ENCODE data around the gene SERPINI2. TPM values are rescaled to one million over a fixed set of nuclear protein-coding genes. Genes with fewer than 3 reads are reported as not detected.

SERPINI2 gene
- polyA plus RNA-seq, result under 1 TPM; 0.20 to 0.71 TPM

DNA sequence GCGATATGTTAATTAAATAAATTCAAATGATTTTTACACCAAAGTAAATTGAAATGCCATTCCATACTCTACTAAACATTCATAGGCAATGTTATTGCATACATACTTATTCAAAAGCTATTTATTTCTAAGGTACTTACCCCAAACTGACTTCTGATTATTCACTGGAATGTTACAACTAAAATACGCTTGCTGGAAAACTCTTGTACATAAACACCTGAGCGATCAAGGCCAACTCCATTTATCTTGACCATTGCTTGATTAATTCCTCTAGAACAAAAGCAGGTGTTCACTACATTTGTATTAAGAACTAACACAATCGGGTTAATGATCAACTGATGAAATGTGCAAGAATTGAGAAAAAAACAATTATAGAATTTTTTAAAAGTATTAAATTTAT, at the start of gene SERPINI2:
Gene SERPINI2 (minus strand): TSS at position 180 of the 400 bp plus-strand sequence. CDS start 2,208 bp downstream, outside the sequence.
- Histone ChIP-seq H3K27ac (ENCODE audit: low read depth in 2 of 2, low read length in 1 of 2) (no peak within 1 kb of the TSS), H3K4me1 (ENCODE audit: control insufficient read depth in 2 of 2, insufficient read depth in 2 of 2, low read length in 1 of 2) (no peaks in the 10 kb centered on the region), H3K36me3 (ENCODE audit: control insufficient read depth in 2 of 2, insufficient read depth in 2 of 2, low read length in 1 of 2) (no peaks in the 10 kb centered on the region), H3K4me3 (ENCODE audit: low read depth in 1 of 2, low read length in 2 of 2) (no peak within 1 kb of the TSS), H3K27me3 (ENCODE audit: control insufficient read depth in 1 of 2, insufficient read depth in 2 of 2, low read length in 2 of 2) (no peaks in the 10 kb centered on the region), H3K9me3 (ENCODE audit: control insufficient read depth in 2 of 2, insufficient read depth in 1 of 2, low read depth in 1 of 2, low read length in 1 of 2) (no peaks in the 10 kb centered on the region)
- WGBS, 2 donors, result 60 to 74% methylated on average over 4 of the region's 4 CpGs

DNA sequence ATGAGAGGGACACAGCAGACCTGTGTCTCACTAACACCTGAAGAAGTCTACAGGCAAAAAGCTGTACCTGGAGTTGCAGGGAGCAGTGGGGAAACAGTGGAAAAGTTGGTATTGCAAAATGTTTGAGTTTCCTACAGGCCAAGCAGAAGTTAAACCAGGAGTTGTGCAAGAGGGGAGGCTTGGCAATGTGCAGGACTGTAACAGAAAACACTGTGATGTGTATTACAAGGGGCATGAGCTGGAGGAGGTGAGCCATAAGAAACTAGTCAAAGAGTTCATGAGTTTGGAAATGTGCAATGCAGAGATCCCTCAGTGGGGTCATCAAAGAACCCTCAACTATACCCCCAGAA, 47.1 kb upstream of the SERPINI2 start:
- H3K27ac ChIP-seq (ENCODE audit: low read depth in 2 of 2, low read length in 1 of 2), result no peak overlapping the region
- H3K4me3 ChIP-seq (ENCODE audit: low read depth in 1 of 2, low read length in 2 of 2), result no peak overlapping the region
- H3K4me1 ChIP-seq (ENCODE audit: control insufficient read depth in 2 of 2, insufficient read depth in 2 of 2, low read length in 1 of 2), result no peaks in the 10 kb centered on the region
- no peaks in the 10 kb centered on the region for H3K9me3 ChIP-seq (ENCODE audit: control insufficient read depth in 2 of 2, insufficient read depth in 1 of 2, low read depth in 1 of 2, low read length in 1 of 2)
- H3K27me3 ChIP-seq (ENCODE audit: control insufficient read depth in 1 of 2, insufficient read depth in 2 of 2, low read length in 2 of 2), result no peaks in the 10 kb centered on the region
- H3K36me3 ChIP-seq (ENCODE audit: control insufficient read depth in 2 of 2, insufficient read depth in 2 of 2, low read length in 1 of 2), result no peaks in the 10 kb centered on the region

GRCh38 chr3:167520266-167521005, 46.6 kb upstream of the SERPINI2 start:
- 64 to 69% methylated on average over 2 of the region's 2 CpGs for WGBS, 2 donors
- no peaks in the 10 kb centered on the region for H3K27me3 ChIP-seq (ENCODE audit: control insufficient read depth in 1 of 2, insufficient read depth in 2 of 2, low read length in 2 of 2)
- H3K4me3 ChIP-seq (ENCODE audit: low read depth in 1 of 2, low read length in 2 of 2), result no peak overlapping the region
- H3K27ac ChIP-seq (ENCODE audit: low read depth in 2 of 2, low read length in 1 of 2), result no peak overlapping the region
- H3K4me1 ChIP-seq (ENCODE audit: control insufficient read depth in 2 of 2, insufficient read depth in 2 of 2, low read length in 1 of 2), result no peaks in the 10 kb centered on the region
- no peaks in the 10 kb centered on the region for H3K36me3 ChIP-seq (ENCODE audit: control insufficient read depth in 2 of 2, insufficient read depth in 2 of 2, low read length in 1 of 2)
- H3K9me3 ChIP-seq (ENCODE audit: control insufficient read depth in 2 of 2, insufficient read depth in 1 of 2, low read depth in 1 of 2, low read length in 1 of 2), result no peaks in the 10 kb centered on the region

GRCh38 chr3:167507954-167508353, 34.1 kb upstream of the SERPINI2 start:
- no peaks in the 10 kb centered on the region for H3K4me1 ChIP-seq (ENCODE audit: control insufficient read depth in 2 of 2, insufficient read depth in 2 of 2, low read length in 1 of 2)
- H3K9me3 ChIP-seq (ENCODE audit: control insufficient read depth in 2 of 2, insufficient read depth in 1 of 2, low read depth in 1 of 2, low read length in 1 of 2), result no peaks in the 10 kb centered on the region
- H3K27me3 ChIP-seq (ENCODE audit: control insufficient read depth in 1 of 2, insufficient read depth in 2 of 2, low read length in 2 of 2), result no peaks in the 10 kb centered on the region
- WGBS, 2 donors, result 97 to 100% methylated on average over 1 of the region's 1 CpG
- no peak overlapping the region for H3K4me3 ChIP-seq (ENCODE audit: low read depth in 1 of 2, low read length in 2 of 2)
- no peaks in the 10 kb centered on the region for H3K36me3 ChIP-seq (ENCODE audit: control insufficient read depth in 2 of 2, insufficient read depth in 2 of 2, low read length in 1 of 2)
- H3K27ac ChIP-seq (ENCODE audit: low read depth in 2 of 2, low read length in 1 of 2), result no peak overlapping the region

DNA sequence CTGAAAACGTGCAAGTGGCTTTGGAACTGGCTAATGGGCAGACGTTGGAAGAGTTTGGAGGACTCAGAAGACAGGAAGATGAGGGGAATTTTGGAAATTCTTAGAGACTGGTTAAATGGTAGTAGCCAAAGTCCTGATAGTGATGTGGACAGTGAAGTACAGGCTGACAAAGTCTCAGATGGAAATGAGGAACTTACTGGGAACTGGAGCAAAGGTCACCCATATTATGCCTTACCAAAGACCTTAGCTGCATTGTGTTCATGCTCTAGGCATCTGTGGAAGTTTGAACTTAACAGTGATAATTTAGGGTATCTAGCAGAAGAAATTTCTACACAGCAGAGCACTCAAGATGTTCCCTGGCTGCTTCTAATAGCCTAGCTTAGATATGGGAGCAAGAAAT, 28.6 kb upstream of the SERPINI2 start:
- 79 to 83% methylated on average over 2 of the region's 2 CpGs for WGBS, 2 donors
- Histone ChIP-seq H3K4me3 (ENCODE audit: low read depth in 1 of 2, low read length in 2 of 2) (no peak overlapping the region), H3K27ac (ENCODE audit: low read depth in 2 of 2, low read length in 1 of 2) (no peak overlapping the region), H3K27me3 (ENCODE audit: control insufficient read depth in 1 of 2, insufficient read depth in 2 of 2, low read length in 2 of 2) (no peaks in the 10 kb centered on the region), H3K9me3 (ENCODE audit: control insufficient read depth in 2 of 2, insufficient read depth in 1 of 2, low read depth in 1 of 2, low read length in 1 of 2) (no peaks in the 10 kb centered on the region), H3K36me3 (ENCODE audit: control insufficient read depth in 2 of 2, insufficient read depth in 2 of 2, low read length in 1 of 2) (no peaks in the 10 kb centered on the region), H3K4me1 (ENCODE audit: control insufficient read depth in 2 of 2, insufficient read depth in 2 of 2, low read length in 1 of 2) (no peaks in the 10 kb centered on the region)

DNA sequence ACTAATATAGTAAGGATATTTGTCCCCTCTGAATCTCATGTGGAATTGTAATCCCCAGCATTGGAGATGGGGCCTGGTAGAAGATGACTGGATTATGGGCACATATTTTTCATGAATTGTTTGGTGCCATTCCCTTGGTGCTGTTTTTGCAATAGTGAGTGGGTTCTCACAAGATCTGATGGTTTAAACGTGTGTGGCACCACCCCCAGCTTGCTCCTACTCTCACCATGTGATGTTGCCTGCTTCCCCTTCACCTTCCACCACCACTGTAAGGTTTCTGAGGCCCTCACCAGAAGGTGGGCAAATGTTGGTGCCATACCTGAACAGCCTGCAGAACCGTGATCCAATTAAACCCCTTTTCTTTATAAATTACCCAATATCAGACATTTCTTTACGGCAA, 28.1 kb upstream of the SERPINI2 start:
- H3K4me3 ChIP-seq (ENCODE audit: low read depth in 1 of 2, low read length in 2 of 2), result no peak overlapping the region
- no peaks in the 10 kb centered on the region for H3K9me3 ChIP-seq (ENCODE audit: control insufficient read depth in 2 of 2, insufficient read depth in 1 of 2, low read depth in 1 of 2, low read length in 1 of 2)
- H3K36me3 ChIP-seq (ENCODE audit: control insufficient read depth in 2 of 2, insufficient read depth in 2 of 2, low read length in 1 of 2), result no peaks in the 10 kb centered on the region
- H3K4me1 ChIP-seq (ENCODE audit: control insufficient read depth in 2 of 2, insufficient read depth in 2 of 2, low read length in 1 of 2), result no peaks in the 10 kb centered on the region
- H3K27ac ChIP-seq (ENCODE audit: low read depth in 2 of 2, low read length in 1 of 2), result no peak overlapping the region
- 84 to 87% methylated on average over 3 of the region's 3 CpGs for WGBS, 2 donors
- H3K27me3 ChIP-seq (ENCODE audit: control insufficient read depth in 1 of 2, insufficient read depth in 2 of 2, low read length in 2 of 2), result no peaks in the 10 kb centered on the region

- H3K4me1 ChIP-seq (ENCODE audit: control insufficient read depth in 2 of 2, insufficient read depth in 2 of 2, low read length in 1 of 2), result no peaks in the 10 kb centered on the region
- WGBS, 2 donors, result 96 to 97% methylated on average over 7 of the region's 7 CpGs
- no peaks in the 10 kb centered on the region for H3K36me3 ChIP-seq (ENCODE audit: control insufficient read depth in 2 of 2, insufficient read depth in 2 of 2, low read length in 1 of 2)
- H3K27ac ChIP-seq (ENCODE audit: low read depth in 2 of 2, low read length in 1 of 2), result no peak overlapping the region
- H3K27me3 ChIP-seq (ENCODE audit: control insufficient read depth in 1 of 2, insufficient read depth in 2 of 2, low read length in 2 of 2), result no peaks in the 10 kb centered on the region
- H3K4me3 ChIP-seq (ENCODE audit: low read depth in 1 of 2, low read length in 2 of 2), result no peak overlapping the region
- no peaks in the 10 kb centered on the region for H3K9me3 ChIP-seq (ENCODE audit: control insufficient read depth in 2 of 2, insufficient read depth in 1 of 2, low read depth in 1 of 2, low read length in 1 of 2)
Measured at GRCh38 chr3:167497903-167498302, 24.1 kb upstream of the SERPINI2 start.

- H3K9me3 ChIP-seq (ENCODE audit: control insufficient read depth in 2 of 2, insufficient read depth in 1 of 2, low read depth in 1 of 2, low read length in 1 of 2), result no peaks in the 10 kb centered on the region
- WGBS, 2 donors, result 71 to 77% methylated on average over 3 of the region's 3 CpGs
- H3K4me3 ChIP-seq (ENCODE audit: low read depth in 1 of 2, low read length in 2 of 2), result no peak overlapping the region
- no peaks in the 10 kb centered on the region for H3K36me3 ChIP-seq (ENCODE audit: control insufficient read depth in 2 of 2, insufficient read depth in 2 of 2, low read length in 1 of 2)
- H3K4me1 ChIP-seq (ENCODE audit: control insufficient read depth in 2 of 2, insufficient read depth in 2 of 2, low read length in 1 of 2), result no peaks in the 10 kb centered on the region
- no peaks in the 10 kb centered on the region for H3K27me3 ChIP-seq (ENCODE audit: control insufficient read depth in 1 of 2, insufficient read depth in 2 of 2, low read length in 2 of 2)
- no peak overlapping the region for H3K27ac ChIP-seq (ENCODE audit: low read depth in 2 of 2, low read length in 1 of 2)
Measured at GRCh38 chr3:167493244-167493643, 19.4 kb upstream of the SERPINI2 start.

- no peak overlapping the region for H3K27ac ChIP-seq (ENCODE audit: low read depth in 2 of 2, low read length in 1 of 2)
- H3K4me1 ChIP-seq (ENCODE audit: control insufficient read depth in 2 of 2, insufficient read depth in 2 of 2, low read length in 1 of 2), result no peaks in the 10 kb centered on the region
- no peaks in the 10 kb centered on the region for H3K27me3 ChIP-seq (ENCODE audit: control insufficient read depth in 1 of 2, insufficient read depth in 2 of 2, low read length in 2 of 2)
- H3K9me3 ChIP-seq (ENCODE audit: control insufficient read depth in 2 of 2, insufficient read depth in 1 of 2, low read depth in 1 of 2, low read length in 1 of 2), result no peaks in the 10 kb centered on the region
- H3K4me3 ChIP-seq (ENCODE audit: low read depth in 1 of 2, low read length in 2 of 2), result no peak overlapping the region
- no peaks in the 10 kb centered on the region for H3K36me3 ChIP-seq (ENCODE audit: control insufficient read depth in 2 of 2, insufficient read depth in 2 of 2, low read length in 1 of 2)
Measured at GRCh38 chr3:167491621-167492020, 17.8 kb upstream of the SERPINI2 start.

DNA sequence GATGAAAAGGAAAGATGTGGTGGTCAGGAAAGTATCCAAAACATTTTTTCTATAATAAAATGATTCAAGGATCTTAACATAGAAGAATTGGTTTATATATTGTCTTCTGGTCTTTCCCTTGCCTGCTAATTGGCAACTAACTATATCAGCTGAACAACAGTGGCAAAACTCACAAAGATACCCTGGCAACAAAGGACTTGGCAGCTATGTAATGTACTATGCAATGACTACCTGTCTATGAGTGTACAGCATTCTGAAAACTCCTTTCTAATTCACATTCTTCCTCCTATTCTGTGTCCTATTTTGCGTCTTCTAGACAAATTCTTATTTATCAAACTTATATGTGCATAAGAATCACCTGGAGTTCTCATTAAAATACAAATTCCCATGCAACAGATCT, 15.7 kb upstream of the SERPINI2 start:
- no peaks in the 10 kb centered on the region for H3K9me3 ChIP-seq (ENCODE audit: control insufficient read depth in 2 of 2, insufficient read depth in 1 of 2, low read depth in 1 of 2, low read length in 1 of 2)
- WGBS, 2 donors, result 40 to 56% methylated on average over 1 of the region's 1 CpG
- no peaks in the 10 kb centered on the region for H3K27me3 ChIP-seq (ENCODE audit: control insufficient read depth in 1 of 2, insufficient read depth in 2 of 2, low read length in 2 of 2)
- H3K27ac ChIP-seq (ENCODE audit: low read depth in 2 of 2, low read length in 1 of 2), result no peak overlapping the region
- no peak overlapping the region for H3K4me3 ChIP-seq (ENCODE audit: low read depth in 1 of 2, low read length in 2 of 2)
- H3K4me1 ChIP-seq (ENCODE audit: control insufficient read depth in 2 of 2, insufficient read depth in 2 of 2, low read length in 1 of 2), result no peaks in the 10 kb centered on the region
- H3K36me3 ChIP-seq (ENCODE audit: control insufficient read depth in 2 of 2, insufficient read depth in 2 of 2, low read length in 1 of 2), result no peaks in the 10 kb centered on the region

Measured in esophagus (tissue), 2 donors.